ENCODE data around the gene BACH2. TPM values are rescaled to one million over a fixed set of nuclear protein-coding genes. Genes with fewer than 3 reads are reported as not detected.

Gene BACH2
- total and polyA plus RNA-seq, 8 donors: 0.19 to 10.8 (median 1.4) TPM; not detected in 1

DNA sequence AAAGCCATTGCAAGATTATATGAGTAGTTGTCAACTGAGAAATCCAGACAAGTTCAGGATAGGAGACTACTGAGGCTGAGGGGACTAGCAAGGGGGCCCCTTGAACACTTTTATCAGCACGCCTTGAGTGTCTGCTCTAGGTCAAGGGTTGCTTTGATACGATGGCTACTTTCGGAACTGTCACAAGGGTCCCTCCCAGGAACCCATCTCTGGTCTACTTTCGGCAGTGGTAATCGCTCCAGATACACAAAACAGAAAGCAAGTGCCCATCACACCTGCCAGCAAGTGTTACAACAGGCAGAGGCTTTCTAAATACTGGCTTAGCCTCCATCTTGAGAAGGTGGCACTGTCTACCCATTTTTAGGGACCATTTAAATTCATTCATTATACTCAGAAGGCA lies 341.3 kb downstream of the BACH2 start:
- intact Hi-C loops (cut with DNase I; ENCODE audit: low total_unique reads): loop anchor here (10.0 kb wide), 1 partner anchor 439 kb away; no protein-coding TSS in a partner anchor
- 82 to 94% (median 86%) methylated on average over 5 of the region's 5 CpGs for WGBS, 5 donors
- Histone ChIP-seq H3K27ac (no peak overlapping the region), H3K9me3 (no peaks in the 10 kb centered on the region), H3K4me1 (peaks cover 0 to 7% (median 0%) of the 10 kb centered on the region in 4 donors), H3K36me3 (peaks cover 0 to 11% (median 5%) of the 10 kb centered on the region in 4 donors), H3K4me3 (no peak overlapping the region), H3K27me3 (no peaks in the 10 kb centered on the region)
- TF ChIP-seq EP300 (IDR thresholded peaks at IDR 0.05) (no peak), POLR2A (IDR thresholded peaks at IDR 0.05) (no peak), POLR2AphosphoS5 (IDR thresholded peaks at IDR 0.05) (no peak)
- TF ChIP-seq, protein P1, sequence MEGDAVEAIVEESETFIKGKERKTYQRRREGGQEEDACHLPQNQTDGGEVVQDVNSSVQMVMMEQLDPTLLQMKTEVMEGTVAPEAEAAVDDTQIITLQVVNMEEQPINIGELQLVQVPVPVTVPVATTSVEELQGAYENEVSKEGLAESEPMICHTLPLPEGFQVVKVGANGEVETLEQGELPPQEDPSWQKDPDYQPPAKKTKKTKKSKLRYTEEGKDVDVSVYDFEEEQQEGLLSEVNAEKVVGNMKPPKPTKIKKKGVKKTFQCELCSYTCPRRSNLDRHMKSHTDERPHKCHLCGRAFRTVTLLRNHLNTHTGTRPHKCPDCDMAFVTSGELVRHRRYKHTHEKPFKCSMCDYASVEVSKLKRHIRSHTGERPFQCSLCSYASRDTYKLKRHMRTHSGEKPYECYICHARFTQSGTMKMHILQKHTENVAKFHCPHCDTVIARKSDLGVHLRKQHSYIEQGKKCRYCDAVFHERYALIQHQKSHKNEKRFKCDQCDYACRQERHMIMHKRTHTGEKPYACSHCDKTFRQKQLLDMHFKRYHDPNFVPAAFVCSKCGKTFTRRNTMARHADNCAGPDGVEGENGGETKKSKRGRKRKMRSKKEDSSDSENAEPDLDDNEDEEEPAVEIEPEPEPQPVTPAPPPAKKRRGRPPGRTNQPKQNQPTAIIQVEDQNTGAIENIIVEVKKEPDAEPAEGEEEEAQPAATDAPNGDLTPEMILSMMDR (IDR thresholded peaks at IDR 0.05): no peak
- no peak for DNase-seq

- Histone ChIP-seq H3K36me3 (peaks cover 0 to 14% (median 6%) of the 10 kb centered on the region in 4 donors), H3K27ac (no peak overlapping the region), H3K4me3 (no peak overlapping the region), H3K27me3 (no peaks in the 10 kb centered on the region), H3K9me3 (no peaks in the 10 kb centered on the region), H3K4me1 (peaks cover 0 to 7% (median 0%) of the 10 kb centered on the region in 4 donors)
- 53 to 61% (median 59%) methylated on average over 1 of the region's 1 CpG for WGBS, 5 donors
- TF ChIP-seq EP300 (IDR thresholded peaks at IDR 0.05): no peak
- no peak for TF ChIP-seq POLR2A (IDR thresholded peaks at IDR 0.05)
- TF ChIP-seq, protein P1 (IDR thresholded peaks at IDR 0.05): no peak
- no peak for TF ChIP-seq POLR2AphosphoS5 (IDR thresholded peaks at IDR 0.05)
- intact Hi-C loops (cut with DNase I; ENCODE audit: low total_unique reads): loop anchor here (10.0 kb wide), 1 partner anchor 440 kb away; no protein-coding TSS in a partner anchor
- DNase-seq: no peak
These were observed 341.9 kb downstream of the BACH2 start for GRCh38 chr6:89954721-89955148.

GRCh38 chr6:89952686-89953085 lies 344.0 kb downstream of the BACH2 start:
- TF ChIP-seq POLR2A (IDR thresholded peaks at IDR 0.05): no peak
- TF ChIP-seq, protein P1 (IDR thresholded peaks at IDR 0.05): no peak
- TF ChIP-seq POLR2AphosphoS5 (IDR thresholded peaks at IDR 0.05): no peak
- TF ChIP-seq EP300 (IDR thresholded peaks at IDR 0.05): no peak
- 62 to 77% (median 73%) methylated on average over 4 of the region's 4 CpGs for WGBS, 5 donors
- H3K4me3 ChIP-seq: no peak overlapping the region
- peaks cover 0 to 7% (median 0%) of the 10 kb centered on the region in 4 donors for H3K4me1 ChIP-seq
- intact Hi-C loops (cut with DNase I; ENCODE audit: low total_unique reads): loop anchor here (10.0 kb wide), 1 partner anchor 442 kb away; no protein-coding TSS in a partner anchor
- H3K36me3 ChIP-seq: peaks cover 0 to 14% (median 6%) of the 10 kb centered on the region in 4 donors
- H3K27me3 ChIP-seq: no peaks in the 10 kb centered on the region
- peak in 1 of 2 donors; percentile 60 for DNase-seq
- no peak overlapping the region for H3K27ac ChIP-seq
- H3K9me3 ChIP-seq: no peaks in the 10 kb centered on the region

DNA sequence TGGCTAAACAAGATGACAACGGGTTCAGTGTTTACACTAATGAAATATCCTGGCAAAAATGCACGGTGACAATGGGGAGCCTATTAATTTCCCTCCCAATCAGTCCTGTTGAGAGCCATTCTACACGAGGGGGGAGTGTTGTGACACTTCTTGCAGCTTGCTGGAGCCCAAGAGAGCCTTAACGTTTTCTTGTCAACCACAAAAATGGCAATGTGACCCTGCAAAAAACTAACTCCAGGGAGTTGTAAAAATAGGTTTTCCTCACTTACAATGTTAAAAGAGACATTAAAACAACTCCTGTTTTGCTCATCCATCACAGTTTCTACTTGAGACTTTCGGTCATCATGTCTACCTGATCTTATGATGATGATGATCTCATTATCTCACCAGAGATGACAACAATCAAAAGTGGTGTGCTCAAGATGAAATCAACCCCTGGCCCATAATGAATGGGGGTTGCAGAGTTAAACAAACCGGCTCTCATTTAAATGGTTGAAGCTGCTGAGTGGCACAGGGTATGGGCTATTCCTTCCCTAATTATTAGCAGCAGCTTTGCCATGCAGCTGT lies 344.5 kb downstream of the BACH2 start:
- Histone ChIP-seq H3K4me1 (peaks cover 0 to 7% (median 0%) of the 10 kb centered on the region in 4 donors), H3K27ac (no peak overlapping the region), H3K27me3 (no peaks in the 10 kb centered on the region), H3K9me3 (no peaks in the 10 kb centered on the region), H3K36me3 (peaks cover 0 to 14% (median 6%) of the 10 kb centered on the region in 4 donors), H3K4me3 (no peak overlapping the region)
- no peak for TF ChIP-seq EP300 (IDR thresholded peaks at IDR 0.05)
- no peak for TF ChIP-seq POLR2AphosphoS5 (IDR thresholded peaks at IDR 0.05)
- TF ChIP-seq, protein P1 (IDR thresholded peaks at IDR 0.05): no peak
- TF ChIP-seq POLR2A (IDR thresholded peaks at IDR 0.05): no peak
- WGBS, 5 donors: 29 to 42% (median 36%) methylated on average over 6 of the region's 6 CpGs
- intact Hi-C loops (cut with DNase I; ENCODE audit: low total_unique reads): loop anchor here (10.0 kb wide), 1 partner anchor 443 kb away; no protein-coding TSS in a partner anchor
- DNase-seq: no peak

Measured in stomach (tissue), 9 donors.